HG03280 (cell line): Measurements from ENCODE around the gene RABL2B.

Experiments used
- ATAC-seq: cut with Tn5 transposase; IDR thresholded peaks from one replicate; pipeline ENCODE4 v1.9.1; 2021; ENCODE audit warnings: mild to moderate bottlenecking, moderate library complexity; ENCODE audit not compliant: unreplicated experiment

RABL2B gene

DNA sequence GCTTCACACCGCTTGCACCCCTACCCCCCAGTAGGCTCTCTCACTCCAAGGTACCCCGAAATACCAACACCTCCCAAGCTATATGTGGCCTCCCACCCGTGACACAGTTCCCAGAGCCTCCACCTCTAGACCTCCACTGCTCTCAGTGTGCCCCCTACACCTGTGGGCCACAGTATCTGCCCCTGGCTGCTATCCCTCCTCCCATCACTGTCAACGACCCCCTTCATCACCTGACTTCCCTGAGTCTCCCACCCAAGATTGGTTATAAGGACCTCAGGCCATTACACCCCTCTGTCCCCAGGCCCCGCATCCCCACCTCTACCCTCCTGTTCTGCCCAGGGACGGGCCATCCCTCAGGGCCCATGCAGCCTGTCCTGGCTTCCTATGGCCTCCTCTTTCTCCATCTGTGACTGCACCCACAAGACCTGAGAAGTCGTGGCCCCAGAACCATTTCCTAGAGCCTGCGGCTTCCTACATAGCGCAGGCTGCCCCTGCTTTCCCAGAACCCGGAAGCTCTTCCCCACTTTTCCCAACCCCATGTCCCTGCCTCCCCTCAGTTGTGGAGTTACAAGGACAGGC, 44.7 kb downstream of the RABL2B start:
- ATAC-seq, result no peak

GRCh38 chr22:50737728-50738648, 45.4 kb downstream of the RABL2B start, which contains the start of gene ACR:
TSS of gene ACR (plus strand) at chr22:50738204. CDS start at chr22:50738236, 32 bp downstream.
- ATAC-seq, result no peak

DNA sequence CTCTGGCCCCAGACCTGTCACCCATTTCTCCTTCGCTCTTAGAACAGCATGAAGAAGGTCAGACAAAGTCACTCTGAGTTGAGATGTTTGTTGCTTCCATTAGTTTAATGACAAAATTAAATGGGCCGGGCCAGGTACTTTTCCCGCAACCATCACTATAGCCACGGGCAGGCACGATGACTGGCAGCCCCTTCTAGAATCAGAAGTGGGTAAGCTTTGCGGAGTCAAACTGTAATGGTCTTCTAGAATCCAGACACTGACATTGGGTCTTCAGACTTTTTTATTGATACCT, 47.8 kb downstream of the RABL2B start:
- ATAC-seq, result no peak

DNA sequence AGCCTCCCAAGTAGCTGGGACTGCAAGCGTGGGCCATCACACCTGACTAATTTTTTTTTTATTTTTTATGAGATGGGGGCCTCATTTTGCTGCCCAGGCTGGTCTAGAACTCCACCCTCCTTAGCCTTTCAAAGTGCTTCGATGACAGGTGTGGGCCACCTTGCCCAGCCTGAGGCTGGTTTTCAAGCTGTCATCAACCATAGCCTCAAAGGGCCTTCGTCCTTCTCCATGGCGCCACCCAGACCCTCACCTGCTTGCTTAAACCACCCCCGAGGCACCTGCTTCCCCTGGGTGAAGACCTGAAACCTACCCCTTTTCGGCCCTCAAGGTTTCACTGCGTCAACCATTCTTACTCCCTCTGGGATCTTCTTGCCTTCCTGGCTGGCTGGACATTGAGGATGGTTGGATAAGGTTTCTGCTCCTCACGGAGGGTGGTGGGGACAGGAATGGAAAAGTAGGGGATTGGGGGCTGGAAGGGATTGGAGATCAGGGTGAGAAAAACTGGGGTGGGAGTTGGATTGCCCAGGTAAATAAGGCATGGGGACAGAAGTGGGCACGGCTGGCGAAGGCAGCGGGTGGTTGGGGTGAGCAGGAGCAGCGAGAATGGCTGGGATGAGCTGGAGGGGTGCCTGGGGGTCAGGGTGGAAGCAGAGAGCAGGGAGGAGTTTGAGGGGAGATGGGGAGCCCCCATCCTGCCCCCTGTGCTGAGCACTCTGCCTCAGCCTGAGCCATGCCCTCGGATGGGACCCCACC, 48.3 kb downstream of the RABL2B start:
- no peak for ATAC-seq

DNA sequence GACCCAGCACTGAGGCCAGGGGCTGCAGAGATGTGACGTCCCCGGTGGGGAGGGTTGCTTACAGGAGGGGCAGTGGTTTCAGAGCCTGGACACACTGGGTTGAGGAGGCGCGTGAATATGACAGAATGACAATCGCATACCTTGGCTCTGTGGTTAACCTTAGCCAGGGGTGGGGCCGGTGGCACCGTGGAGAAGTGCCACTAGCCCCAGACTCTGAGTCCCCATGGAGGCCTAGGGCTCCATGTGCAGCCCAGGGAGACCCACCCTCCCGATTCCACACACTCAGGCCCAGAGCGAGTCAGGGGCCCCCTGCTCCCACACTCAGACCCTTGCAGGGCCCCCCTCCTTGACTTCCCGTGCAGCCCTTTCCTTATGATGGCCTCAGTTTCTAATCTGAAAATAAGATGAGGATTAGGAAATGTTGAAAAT, 49.1 kb downstream of the RABL2B start:
- no peak for ATAC-seq

DNA sequence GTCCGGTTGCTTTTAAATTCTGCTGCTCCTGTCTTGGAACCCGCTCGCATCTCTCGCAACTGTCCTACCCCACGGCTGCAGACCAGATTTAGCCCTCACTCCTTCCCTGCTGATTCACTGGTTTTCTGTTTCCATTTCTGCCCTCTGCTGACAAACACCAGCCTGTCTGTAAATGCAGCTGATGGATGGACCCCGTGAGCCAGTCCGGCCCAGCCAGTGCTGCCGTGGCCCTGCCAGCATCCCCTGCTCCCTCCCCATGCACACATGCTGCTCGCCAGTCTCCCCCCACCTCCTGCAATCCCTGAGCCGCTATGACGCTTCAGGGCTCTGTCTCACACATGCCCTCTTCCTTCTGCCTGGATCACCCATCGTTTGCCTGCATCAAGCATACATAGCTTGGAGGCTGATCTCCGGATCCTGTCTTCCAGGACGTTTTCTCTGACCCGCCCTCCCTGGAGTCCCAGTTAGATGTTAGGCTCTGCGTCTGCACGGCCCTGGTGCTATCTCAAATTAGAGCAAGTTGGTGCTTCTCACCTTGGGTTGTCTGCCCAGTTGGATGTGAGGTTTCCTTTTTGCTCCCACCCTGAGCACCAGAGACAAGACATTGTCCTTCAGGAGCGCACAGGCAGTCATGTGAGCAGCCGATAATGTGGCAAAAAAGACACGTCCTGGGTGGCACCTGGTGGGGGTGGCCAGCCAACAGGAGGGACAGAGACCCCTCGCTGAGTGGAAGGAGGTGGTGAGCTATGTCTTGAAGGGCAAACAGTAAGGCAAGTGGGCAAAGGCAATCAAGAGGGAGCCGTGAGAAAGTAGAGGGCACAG, 49.7 kb downstream of the RABL2B start:
- no peak for ATAC-seq

GRCh38 chr22:50732681-50733080, 50.8 kb downstream of the RABL2B start:
- no peak for ATAC-seq

DNA sequence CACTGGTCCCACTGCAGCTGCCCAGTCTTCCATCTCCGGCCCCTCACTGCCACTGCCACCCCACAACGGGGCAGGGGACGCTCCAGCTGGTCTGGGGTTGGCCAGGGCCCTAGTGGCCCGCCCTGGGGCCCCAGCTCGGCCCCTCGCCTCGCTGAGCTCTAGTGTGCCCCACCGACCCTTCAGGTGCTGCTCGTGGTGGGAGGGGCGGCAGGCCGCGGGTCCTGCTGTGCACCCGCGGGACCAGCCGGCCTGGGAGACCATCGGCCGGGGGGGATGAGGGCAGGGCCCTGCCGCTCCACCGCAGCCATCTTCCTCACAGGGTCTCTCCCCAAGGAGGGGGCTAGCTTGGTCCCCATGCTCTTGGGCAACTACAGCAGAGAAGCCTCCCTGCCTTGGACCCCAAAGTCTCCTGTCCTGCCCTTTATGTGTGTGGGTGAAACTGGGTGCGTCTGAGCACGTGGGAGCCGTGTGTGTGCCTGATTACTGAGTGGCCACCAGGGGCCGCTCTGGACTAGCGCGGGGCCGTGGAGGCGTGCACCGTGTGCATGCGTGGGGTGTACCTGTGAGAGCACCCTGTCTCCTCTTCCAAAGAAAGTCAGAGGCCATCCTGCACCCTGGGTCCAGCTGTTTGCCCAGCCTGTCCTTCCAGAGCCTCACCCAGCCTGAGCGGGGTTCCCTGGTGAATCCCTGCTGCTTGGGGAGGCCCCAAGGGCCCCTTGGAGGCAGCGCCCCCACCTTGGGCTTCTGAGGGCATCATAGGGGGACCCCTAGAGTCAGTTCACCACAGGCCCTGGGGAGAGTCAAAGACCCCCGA, 51.4 kb downstream of the RABL2B start:
- ATAC-seq, result no peak

GRCh38 chr22:50730941-50731661, 52.3 kb downstream of the RABL2B start:
- no peak for ATAC-seq

DNA sequence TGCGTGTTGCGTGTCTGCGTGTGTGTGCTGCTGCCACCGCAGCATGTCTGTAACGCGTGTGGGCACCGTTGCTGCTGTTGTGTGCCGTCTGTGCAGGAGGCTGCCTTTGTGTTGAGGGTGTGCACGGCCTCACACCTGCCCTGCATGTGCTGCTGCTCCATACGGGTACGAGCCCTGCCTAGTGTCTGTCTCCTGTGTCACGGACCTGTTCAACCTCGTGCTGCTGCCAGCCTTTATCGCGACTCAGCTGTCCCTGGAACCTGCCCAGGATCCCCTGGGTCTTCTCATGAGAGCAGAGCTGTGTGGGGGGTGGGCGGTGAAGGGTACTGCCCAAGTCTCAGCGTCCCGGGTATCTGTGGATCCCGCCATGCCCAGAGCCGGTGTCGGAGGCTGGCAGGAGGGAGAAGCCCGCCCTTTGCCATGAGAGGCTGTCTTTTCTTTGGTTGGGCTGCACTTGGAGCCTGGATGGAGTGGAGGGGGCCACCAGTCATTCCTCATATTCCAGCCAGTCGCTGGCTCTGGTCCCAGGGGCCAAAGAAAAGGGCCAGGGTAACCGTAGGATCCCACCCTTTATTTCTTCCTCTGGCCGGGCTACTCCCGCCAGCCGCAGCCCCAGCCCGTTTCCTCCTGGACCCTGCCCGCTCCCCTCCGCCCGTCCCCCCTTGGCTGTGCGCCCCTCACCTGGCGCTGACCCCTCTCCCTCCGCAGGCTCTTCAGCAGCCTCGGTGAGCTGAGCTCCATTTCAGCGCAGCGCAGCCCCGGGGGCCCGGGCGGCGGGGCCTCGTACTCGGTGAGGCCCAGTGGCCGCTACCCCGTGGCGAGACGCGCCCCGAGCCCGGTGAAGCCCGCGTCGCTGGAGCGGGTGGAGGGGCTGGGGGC, 53.2 kb downstream of the RABL2B start:
- ATAC-seq, result no peak

- no peak for ATAC-seq
Measured at GRCh38 chr22:50729391-50730012, 53.9 kb downstream of the RABL2B start.

GRCh38 chr22:50728523-50728931, 54.9 kb downstream of the RABL2B start:
- no peak for ATAC-seq

DNA sequence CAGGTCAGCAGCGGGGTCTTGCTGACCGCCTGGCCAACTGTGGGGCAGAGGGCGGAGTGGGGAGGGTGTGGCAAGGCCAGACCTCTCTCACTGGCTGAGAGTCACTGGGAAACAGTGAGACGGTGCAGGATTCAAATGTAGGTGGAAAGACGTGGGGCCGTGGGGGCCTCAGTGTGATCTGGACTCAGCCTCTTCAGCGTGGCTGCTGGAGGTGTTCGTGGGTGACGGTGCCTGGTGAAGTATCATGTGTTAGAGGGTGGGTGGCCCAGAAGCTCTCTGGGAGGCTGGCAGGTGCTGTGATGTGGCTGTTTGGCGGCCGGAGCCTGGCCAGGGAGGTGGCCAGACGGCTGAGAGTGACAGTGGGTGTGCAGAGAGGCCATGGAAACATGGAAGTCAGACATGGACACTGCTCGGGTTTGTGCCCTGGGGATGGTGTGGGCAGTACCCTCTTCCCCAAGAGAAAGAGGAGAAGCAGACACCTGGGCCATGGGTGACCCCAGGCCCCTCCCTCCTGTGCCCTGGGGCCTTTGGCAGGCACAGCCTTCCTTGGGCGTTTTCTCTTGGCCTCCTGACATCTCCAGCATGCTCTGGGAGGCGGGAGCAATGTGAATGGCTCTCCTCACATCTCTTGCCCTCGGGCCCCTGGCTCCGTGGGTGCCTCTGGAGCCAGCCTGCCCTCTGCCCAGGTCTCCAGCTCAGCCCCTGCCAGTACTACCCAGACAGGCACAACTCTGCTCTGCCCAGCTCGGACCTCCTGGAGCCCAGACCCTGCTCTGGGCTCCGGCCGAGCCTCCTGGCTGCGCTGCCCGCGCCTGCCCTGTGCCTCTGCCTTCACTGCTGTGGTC, 55.5 kb downstream of the RABL2B start:
- no peak for ATAC-seq

DNA sequence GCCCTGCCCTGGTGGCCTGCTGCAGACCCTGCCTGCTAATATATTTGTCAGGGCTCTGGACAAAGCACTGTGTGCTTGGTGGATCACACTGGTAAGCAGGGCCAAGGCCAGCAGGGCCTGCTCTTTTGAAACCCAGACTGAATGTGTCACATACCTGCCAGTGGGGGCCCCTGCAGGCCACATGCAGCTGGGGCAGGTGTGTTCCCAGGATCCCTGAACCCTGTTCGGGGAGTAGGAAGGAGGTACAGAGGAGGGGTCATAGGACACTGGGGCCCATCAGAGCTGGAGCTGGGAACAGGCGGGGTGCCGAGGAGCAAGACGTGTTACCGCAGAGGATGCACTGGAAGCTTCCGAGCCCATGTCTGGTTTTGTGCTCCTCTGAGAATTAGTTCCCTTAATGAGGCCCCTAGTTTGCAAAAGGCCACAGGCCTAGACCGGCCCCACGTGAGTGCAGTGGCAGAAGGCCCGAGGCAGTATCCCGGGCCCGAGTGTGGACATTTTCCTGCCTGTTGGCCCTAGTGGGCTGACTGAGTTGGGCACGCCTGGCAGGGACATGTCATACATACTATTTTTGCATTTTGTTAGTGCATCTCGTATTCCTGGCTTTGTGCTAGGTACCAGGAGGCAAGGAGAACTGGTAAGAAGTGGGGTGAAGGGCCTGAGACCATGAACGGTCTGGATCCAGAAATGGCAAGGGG, 56.6 kb downstream of the RABL2B start:
- ATAC-seq, result no peak

DNA sequence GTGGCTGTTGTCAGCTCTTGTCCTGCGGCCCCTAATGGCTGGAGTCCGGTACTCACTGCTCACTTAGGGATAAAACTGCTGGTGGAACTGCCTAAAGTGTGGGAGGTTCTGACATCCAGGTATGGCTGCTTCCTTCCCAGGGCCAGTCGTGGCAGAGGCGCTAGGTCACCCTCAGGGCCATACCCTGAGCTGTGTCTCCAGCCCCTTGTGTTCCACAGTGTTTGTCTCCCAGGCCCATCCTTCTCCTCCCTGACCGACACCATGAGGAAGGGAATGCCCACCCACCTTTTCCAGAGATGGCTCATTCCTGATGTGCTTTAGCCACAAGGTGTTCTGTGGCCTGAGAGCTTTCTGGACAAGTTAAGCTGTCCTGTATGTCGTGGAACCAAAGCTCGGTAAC, 57.8 kb downstream of the RABL2B start:
- no peak for ATAC-seq

- no peak for ATAC-seq
Measured at GRCh38 chr22:50724616-50725015, 58.8 kb downstream of the RABL2B start.
